Measurements from ENCODE around the gene CNOT8.

GRCh38 chr5:154820383-154820782, 38.0 kb upstream of the CNOT8 start:
- TF ChIP-seq, protein P1, sequence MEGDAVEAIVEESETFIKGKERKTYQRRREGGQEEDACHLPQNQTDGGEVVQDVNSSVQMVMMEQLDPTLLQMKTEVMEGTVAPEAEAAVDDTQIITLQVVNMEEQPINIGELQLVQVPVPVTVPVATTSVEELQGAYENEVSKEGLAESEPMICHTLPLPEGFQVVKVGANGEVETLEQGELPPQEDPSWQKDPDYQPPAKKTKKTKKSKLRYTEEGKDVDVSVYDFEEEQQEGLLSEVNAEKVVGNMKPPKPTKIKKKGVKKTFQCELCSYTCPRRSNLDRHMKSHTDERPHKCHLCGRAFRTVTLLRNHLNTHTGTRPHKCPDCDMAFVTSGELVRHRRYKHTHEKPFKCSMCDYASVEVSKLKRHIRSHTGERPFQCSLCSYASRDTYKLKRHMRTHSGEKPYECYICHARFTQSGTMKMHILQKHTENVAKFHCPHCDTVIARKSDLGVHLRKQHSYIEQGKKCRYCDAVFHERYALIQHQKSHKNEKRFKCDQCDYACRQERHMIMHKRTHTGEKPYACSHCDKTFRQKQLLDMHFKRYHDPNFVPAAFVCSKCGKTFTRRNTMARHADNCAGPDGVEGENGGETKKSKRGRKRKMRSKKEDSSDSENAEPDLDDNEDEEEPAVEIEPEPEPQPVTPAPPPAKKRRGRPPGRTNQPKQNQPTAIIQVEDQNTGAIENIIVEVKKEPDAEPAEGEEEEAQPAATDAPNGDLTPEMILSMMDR (IDR thresholded peaks at IDR 0.05): no peak
- TF ChIP-seq SIN3A (IDR thresholded peaks at IDR 0.05; ENCODE audit: borderline replicate concordance, insufficient read depth, low read depth, low read length) (no peak), POLR2AphosphoS5 (IDR thresholded peaks at IDR 0.05; ENCODE audit: low read depth, low read length) (no peak), TCF7L2 (IDR thresholded peaks at IDR 0.05; ENCODE audit: low read depth, low read length) (no peak)
- TF ChIP-seq, protein P2, sequence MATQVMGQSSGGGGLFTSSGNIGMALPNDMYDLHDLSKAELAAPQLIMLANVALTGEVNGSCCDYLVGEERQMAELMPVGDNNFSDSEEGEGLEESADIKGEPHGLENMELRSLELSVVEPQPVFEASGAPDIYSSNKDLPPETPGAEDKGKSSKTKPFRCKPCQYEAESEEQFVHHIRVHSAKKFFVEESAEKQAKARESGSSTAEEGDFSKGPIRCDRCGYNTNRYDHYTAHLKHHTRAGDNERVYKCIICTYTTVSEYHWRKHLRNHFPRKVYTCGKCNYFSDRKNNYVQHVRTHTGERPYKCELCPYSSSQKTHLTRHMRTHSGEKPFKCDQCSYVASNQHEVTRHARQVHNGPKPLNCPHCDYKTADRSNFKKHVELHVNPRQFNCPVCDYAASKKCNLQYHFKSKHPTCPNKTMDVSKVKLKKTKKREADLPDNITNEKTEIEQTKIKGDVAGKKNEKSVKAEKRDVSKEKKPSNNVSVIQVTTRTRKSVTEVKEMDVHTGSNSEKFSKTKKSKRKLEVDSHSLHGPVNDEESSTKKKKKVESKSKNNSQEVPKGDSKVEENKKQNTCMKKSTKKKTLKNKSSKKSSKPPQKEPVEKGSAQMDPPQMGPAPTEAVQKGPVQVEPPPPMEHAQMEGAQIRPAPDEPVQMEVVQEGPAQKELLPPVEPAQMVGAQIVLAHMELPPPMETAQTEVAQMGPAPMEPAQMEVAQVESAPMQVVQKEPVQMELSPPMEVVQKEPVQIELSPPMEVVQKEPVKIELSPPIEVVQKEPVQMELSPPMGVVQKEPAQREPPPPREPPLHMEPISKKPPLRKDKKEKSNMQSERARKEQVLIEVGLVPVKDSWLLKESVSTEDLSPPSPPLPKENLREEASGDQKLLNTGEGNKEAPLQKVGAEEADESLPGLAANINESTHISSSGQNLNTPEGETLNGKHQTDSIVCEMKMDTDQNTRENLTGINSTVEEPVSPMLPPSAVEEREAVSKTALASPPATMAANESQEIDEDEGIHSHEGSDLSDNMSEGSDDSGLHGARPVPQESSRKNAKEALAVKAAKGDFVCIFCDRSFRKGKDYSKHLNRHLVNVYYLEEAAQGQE (IDR thresholded peaks at IDR 0.05; ENCODE audit: insufficient read depth in 1 of 2, low read depth in 2 of 2, low read length in 1 of 2): no peak

Measured in Panc1 (cell line).